Measurements from ENCODE around the gene ZC3H18.

ZC3H18 gene

GRCh38 chr16:88569985-88570690 is at the start of gene ZC3H18:
TSS of gene ZC3H18 (plus strand) at chr16:88570403. CDS start at chr16:88577124, 6,721 bp downstream.
- peak; percentile 96 for DNase-seq

- DNase-seq: no peak
Measured at GRCh38 chr16:88521674-88522073, 48.5 kb upstream of the ZC3H18 start.

DNA sequence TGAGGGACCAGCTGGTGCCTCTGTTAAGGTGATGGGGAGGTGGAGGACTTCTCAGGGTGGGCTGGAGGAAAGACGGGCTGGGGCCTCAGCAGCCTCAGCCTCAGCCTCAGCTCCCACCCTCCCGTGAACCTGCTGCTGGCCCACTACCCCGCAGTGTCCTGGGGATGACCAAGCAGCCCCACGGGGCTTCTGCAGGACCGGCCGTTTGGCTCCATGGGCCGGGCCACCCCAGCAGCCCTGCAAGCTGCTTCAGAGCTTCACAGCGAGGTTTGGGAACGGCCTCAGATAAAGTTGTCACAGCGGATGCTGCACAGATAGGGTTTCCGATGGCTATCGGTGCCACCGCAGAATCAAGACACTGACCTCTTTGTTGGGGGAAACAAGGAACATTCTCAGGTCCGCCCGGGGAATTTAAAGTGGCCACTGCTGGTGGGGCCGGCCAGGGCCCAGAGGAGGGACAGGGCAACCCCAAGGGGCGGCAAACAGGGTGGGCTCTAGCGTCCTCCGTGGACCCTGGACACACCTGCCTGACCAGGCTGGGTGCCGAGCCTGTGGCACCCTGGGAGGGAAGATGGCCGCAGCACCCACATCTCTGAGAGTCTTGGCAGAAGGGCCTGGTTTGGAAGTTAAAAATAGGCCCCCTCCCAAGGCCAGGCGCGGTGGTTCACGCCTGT is 47.8 kb upstream of the ZC3H18 start:
- no peak for DNase-seq

DNA sequence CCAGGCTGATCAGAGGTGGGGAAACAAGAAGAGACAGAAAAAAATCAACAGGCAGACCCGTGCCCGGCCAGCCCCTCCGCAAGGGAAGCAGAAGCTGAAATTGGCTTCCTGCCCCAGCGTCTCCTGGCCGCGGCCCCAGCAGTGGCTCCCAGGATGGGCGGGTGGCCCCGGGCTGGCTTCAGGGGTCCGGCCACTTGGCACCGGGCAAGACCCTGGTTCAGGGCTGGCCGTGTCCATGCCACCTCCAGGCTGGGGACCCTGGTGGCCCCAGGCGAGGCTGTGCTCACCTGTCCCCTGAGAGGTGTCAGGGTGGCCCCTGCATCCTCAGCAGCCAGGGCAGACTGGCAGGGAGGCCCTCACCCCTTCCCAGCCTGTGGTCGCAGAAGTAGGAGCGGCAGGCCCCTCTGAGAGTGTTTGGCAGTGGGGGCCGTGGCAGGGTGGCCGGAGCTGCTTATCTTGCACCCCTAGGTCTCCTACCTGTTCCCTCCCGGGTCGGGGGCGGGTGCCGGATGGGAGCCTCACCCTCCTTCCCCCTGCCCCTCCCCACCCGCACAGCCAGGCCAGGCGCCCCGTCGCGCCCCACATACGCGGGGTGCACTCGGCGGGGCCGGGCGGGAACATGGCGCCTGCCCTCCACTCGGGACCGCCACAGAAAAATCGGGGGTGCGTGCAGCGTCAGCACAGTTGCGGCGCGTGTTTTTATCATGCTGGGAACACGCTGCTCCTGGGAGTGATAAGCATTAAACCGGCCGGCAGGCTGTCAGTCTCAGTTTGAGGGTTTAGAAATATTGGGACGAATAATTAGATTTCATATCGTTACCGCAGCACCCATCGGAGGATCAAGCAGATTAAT is 46.7 kb upstream of the ZC3H18 start:
- no peak for DNase-seq

GRCh38 chr16:88524274-88524972 is 45.8 kb upstream of the ZC3H18 start:
- DNase-seq: no peak

GRCh38 chr16:88524973-88525662 is 45.1 kb upstream of the ZC3H18 start:
- DNase-seq: no peak

DNA sequence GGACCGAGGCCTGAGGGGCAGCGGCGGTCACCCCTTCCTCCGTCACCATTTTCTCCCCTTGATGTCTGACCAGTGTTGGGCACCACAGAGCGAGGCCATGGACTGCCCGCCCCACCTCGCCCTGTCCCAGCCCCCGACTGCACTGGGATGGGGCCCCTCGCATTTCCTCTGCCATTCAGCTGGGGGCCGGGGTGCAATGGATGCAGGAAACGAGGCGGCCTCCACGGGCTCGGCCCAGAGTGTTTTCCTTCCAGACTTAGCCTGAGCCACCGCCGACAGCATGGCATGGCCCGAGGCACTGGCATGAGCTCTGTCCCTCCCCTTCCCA is 44.6 kb upstream of the ZC3H18 start:
- DNase-seq: no peak

- no peak for DNase-seq
Measured at GRCh38 chr16:88526008-88526905, 43.9 kb upstream of the ZC3H18 start.

DNA sequence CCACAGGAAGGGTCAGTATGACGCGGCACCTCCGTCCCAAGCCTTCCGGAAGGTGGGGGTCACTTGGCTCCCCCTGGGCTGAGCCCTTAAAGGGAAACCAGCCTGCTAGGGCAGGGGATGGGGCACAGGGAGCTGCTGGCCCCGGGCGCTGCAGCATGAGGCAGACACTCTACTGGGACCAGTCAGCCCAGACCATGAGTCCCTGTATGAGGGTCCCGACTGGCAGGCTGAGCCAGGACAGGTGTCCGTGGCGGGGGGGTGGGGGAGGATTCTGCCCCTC is 43.4 kb upstream of the ZC3H18 start:
- DNase-seq: no peak

GRCh38 chr16:88527186-88527936 is 42.8 kb upstream of the ZC3H18 start:
- peak; percentile 49 to 52 for DNase-seq

DNA sequence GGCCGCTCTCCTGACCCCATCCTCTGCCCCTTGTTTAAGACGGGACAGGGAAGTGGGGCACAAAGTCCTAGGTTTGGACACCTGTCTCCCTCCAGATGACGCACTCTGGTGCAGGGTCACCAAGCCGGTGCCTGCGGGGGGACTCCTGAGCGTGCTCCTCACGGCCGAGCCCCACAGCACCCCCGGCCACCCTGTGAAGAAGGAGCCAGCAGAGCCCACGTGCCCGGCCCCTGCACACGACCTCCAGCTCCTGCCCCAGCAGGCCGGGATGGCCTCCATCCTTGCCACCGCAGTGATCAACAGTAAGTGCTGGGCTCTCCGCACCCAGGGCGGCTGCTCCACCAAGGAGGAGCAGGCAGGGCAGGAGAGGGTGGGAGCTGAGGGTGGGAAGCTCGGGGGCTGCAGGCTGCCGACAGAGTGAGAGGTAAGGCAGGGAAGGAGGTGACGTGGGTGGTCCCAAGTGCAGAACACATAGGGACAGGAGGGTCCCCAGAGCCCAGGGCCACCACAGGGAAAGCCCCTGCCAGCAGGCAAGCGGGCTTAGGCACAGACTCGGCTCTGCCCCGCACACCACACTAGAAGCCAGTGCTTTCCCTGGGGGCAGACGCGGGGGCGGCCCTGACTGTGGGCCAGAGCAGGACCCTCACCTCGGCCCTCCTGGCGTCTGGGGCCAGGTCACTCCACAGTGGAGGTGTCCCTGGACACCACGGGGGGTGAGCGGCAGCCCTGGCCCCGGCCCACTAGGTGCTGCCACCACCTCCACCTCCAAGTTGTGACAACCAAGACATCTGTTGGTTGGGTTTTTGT is 42.1 kb upstream of the ZC3H18 start:
- DNase-seq: no peak

- no peak for DNase-seq
Measured at GRCh38 chr16:88528902-88529318, 41.3 kb upstream of the ZC3H18 start.

DNA sequence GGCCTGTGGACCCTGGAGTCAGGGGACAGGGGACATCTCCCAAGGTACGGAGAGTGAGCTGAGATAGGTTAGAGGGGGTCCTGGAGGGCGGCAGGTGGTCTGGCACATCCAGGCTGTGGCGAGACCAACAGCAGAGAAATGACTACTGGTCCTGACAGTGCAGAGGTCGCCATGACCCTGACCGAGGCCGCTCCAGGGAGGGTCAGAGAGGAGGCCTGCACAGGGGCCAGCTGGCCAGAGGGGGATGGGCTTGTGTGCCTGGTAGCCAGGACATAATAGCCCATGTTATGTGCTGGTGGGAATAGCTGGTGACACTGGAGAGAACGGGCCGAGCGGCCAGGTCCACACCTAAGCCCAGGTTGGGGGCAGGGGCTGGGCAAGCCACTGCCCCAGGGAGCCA is 40.6 kb upstream of the ZC3H18 start:
- DNase-seq: no peak

- DNase-seq: no peak
Measured at GRCh38 chr16:88530051-88530857, 39.9 kb upstream of the ZC3H18 start.

DNA sequence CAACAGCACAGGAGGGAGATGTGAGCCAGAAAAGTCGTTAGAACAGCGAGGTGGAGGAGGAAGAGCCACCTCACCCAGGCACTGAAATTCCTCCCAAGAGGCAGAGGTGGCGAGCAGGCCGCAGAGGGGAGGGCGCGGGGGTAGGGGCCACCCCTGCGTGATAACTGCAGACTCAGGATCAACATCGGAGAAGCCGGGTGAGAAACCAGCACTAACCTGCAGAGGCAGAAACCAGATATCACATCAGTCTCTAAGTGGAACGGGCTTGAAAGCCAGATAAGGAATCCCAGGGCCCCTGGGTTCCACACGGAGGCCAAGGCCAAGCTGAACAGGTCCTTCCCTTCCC is 39.4 kb upstream of the ZC3H18 start:
- DNase-seq: no peak

GRCh38 chr16:88531346-88531745 is 38.9 kb upstream of the ZC3H18 start:
- DNase-seq: no peak

DNA sequence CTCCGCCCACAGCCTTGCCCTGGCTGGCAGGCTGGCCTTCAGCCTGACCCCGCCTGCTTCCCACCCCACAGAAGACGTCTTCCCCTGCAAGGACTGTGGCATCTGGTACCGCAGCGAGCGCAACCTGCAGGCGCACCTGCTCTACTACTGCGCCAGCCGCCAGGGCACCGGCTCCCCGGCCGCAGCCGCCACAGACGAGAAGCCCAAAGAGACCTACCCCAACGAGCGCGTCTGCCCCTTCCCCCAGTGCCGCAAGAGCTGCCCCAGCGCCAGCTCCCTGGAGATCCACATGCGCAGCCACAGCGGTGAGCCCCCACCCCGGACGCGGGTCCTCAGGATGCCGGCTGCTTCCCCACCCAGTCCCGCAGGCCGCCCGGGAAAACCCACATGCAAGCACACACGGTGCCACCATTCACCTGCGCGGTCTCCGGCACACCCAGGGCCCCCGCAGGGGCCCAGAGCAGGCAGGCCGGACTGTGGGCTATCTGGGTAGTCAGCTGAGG is 38.2 kb upstream of the ZC3H18 start:
- DNase-seq: no peak

- DNase-seq: no peak
Measured at GRCh38 chr16:88532434-88533241, 37.6 kb upstream of the ZC3H18 start.
